COLO668 (cell line): ENCODE measurements around the gene DNAJC21.

Experiments used
- DNase-seq: peaks from one replicate; lab custom pipeline; 2025; ENCODE audit not compliant: unreplicated experiment; lab: John Stamatoyannopoulos, UW

DNAJC21 gene

GRCh38 chr5:34977934-34978613 lies 48.7 kb downstream of the DNAJC21 start:
- DNase-seq = no peak

GRCh38 chr5:34978681-34979080 lies 49.3 kb downstream of the DNAJC21 start:
- no peak for DNase-seq

DNA sequence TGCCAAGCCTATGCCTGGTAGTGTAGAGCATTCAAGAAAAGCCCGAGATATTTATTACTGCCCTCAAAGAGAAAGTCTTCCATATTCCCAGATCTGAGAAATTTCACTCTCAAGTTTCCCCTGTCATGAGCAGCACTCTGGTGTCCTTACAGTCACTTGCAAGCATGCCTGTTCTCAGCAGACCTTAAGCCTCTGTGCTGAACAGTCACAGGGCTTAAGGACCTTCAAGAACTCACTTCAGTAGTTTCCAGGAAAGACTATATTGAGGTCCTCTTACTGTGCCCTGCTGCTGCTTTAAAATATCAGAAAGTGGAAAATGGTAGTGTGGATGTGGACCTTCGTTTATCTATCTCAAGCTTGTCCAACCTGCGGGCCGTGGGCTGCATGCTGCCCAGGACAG lies 53.5 kb downstream of the DNAJC21 start:
- no peak for DNase-seq

DNA sequence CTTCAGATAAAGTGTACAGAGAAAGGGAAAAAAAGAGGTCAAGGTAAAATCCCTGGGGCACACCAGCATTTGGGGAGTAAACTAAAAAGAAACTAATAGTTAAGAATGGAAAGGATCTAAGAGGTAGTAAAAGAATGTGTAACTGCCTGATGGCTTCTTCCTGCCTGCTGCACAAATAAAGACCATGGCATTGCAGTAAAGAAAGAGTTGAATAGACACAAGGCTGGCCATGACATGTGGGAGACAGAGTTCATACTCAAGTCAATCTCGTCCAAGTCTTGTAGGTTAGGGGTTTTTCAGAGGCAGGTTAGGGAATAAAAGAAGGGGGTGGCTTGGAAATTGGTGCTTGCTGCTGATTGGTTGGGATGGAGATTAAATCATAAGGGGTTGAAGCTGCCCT lies 57.6 kb downstream of the DNAJC21 start:
- no peak for DNase-seq

- no peak for DNase-seq
Observed at GRCh38 chr5:34991486-34992238, 62.3 kb downstream of the DNAJC21 start.

GRCh38 chr5:34993951-34994350 lies 64.6 kb downstream of the DNAJC21 start:
- DNase-seq = no peak

DNA sequence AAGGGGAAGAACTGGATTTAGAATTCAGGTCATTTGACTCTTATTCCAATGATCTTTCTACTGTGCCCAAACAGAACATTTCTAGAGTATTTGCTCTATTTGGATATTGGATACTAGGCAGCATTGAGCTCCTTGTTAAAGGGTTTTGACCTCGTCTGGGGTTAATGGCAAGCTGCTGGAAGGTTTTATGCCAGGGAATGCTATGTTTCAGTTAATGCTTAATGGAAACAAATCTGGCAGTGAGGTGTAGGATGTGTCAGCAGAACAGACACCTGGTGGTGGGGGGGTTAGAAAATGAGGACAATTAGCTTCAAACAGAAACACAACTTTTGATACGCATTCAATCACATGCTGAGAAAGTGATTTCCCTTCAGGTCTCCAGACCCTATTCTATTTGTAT lies 66.9 kb downstream of the DNAJC21 start:
- DNase-seq = no peak

- no peak for DNase-seq
Observed at GRCh38 chr5:34998058-34998789, 68.9 kb downstream of the DNAJC21 start.

GRCh38 chr5:35001842-35002241 lies 72.5 kb downstream of the DNAJC21 start:
- no peak for DNase-seq

DNA sequence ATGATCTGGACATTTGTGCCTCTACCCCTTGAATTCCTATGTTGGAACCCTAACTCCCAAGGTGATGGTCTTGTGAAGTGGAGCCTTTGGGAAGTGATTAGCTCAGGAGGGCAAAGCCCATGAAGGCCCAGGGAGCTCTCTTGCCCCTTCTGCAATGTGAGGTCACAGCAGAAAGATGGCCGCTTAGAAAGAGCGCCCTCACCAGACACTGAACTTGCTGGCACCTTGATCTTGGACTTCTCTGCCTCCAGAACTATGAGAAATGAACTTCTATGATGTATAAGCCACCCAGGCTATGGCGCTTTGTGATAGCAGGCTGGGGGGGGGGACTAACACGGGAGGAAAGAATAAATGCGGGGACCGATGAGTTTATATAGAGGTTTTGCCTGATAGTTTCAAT lies 73.1 kb downstream of the DNAJC21 start:
- DNase-seq = no peak

GRCh38 chr5:35003018-35003957 lies 73.9 kb downstream of the DNAJC21 start:
- DNase-seq = peak; percentile 66

- no peak for DNase-seq
Observed at GRCh38 chr5:35004200-35004599, 74.8 kb downstream of the DNAJC21 start.

- no peak for DNase-seq
Observed at GRCh38 chr5:35004771-35005170, 75.4 kb downstream of the DNAJC21 start.
